Right cardiac atrium (tissue), 5 donors: Measurements from ENCODE around the gene SLC5A6. TPM values are rescaled to one million over a fixed set of nuclear protein-coding genes. Genes with fewer than 3 reads are reported as not detected.

ENCODE experiments used
- ATAC-seq, 2 donors: fragments of 200-7000 bp; cut with Tn5 transposase; one replicate each; pipeline versions ENCODE4 v1.8.0 to v1.9.1; 2020; ENCODE audit warnings: moderate library complexity in 2 of 2, mild to moderate bottlenecking in 1 of 2
- DNase-seq, 3 donors: peaks; one replicate each; pipeline ENCODE4 v3.0.0-alpha.2; 2020
- H3K27ac ChIP-seq: one replicate; pipeline ENCODE4 v1.5.1; 2013; ENCODE audit warnings: mild to moderate bottlenecking, low read length, control low read depth, moderate library complexity
- H3K27me3 ChIP-seq: one replicate; pipeline ENCODE4 v1.6.1; 2013; ENCODE audit not compliant: control insufficient read depth, insufficient read depth
- H3K4me1 ChIP-seq: one replicate; pipeline ENCODE4 v1.6.1; 2013; ENCODE audit warnings: low read length; ENCODE audit not compliant: control insufficient read depth, insufficient read depth
- H3K4me3 ChIP-seq: one replicate; pipeline ENCODE4 v1.5.1; 2013; ENCODE audit warnings: low read length, control low read depth
- H3K9me3 ChIP-seq: one replicate; pipeline ENCODE4 v1.6.1; 2013; ENCODE audit warnings: low read length; ENCODE audit not compliant: control insufficient read depth
- WGBS: extraction: QIAGEN DNeasy Blood & Tissue Kit; methylation state at CpG from one replicate; pipeline ENCODE4 v1.1.7; 2013; 5-methylcytosine and 5-hydroxymethylcytosine counted together
- intact Hi-C, 4 donors: fragments of 100-400 bp; cut with DNase I; formaldehyde crosslinking; loops; one replicate each; pipeline versions ENCODE4 v1.11.0 to v1.14.0; 2022 to 2023
- long read RNA-seq, 4 donors: library from polyadenylated mRNA; unstranded; transcript quantifications; one replicate each; pipeline ENCODE4 v2.0.0, GENCODE V29; 2020 to 2021
- polyA plus RNA-seq: library from polyadenylated mRNA; stranded (reverse); fragments of 200-250 nt; gene quantifications from one replicate; pipeline ENCODE4 v1.2.3, GENCODE V29; 2013
- total RNA-seq, 4 donors: library from RNA; stranded (reverse); fragmentation: NEBNext Ultra II Directional; extraction: Animal tissue kit (Norgen Biotek cat#: 25700); gene quantifications; one replicate each; pipeline ENCODE4 v1.2.1, GENCODE V29; 2021
- donor health status: healthy with polysubstance abuse.
- donor health status: DM: no; HTN: yes; CAD: no.
- donor health status: DM: no; HTN: no; CAD: no.
- donor health status: DM: no; HTN: yes; CAD: no; lungs with severe emphysema.
- donor health status: DM: yes; HTN: yes; CAD: no.

Gene SLC5A6
- 10 to 100 TPM in 3 of 4 donors, 1 to 10 TPM in 1; 8.1 to 14.1 (median 12.8) TPM for total RNA-seq
- 7.8 TPM for polyA plus RNA-seq
- long read RNA-seq, donor 1, transcript SLC5A6-201 (17 exons, 3,231 nt) = major isoform, 21 of 37 reads
- long read RNA-seq, donor 1, partial matches to known transcripts = 7 of 37 reads
- long read RNA-seq, donor 1, other reads (novel, unspliced or antisense) = 9 of 37 reads
- long read RNA-seq, donor 2, transcript SLC5A6-201 (17 exons, 3,231 nt) = major isoform, 11 of 20 reads
- long read RNA-seq, donor 2, partial matches to known transcripts = 1 of 20 reads
- long read RNA-seq, donor 2, other reads (novel, unspliced or antisense) = 8 of 20 reads
- long read RNA-seq, donor 3, transcript SLC5A6-201 (17 exons, 3,231 nt) = major isoform, 21 of 67 reads
- long read RNA-seq, donor 3, partial matches to known transcripts = 14 of 67 reads
- long read RNA-seq, donor 3, other reads (novel, unspliced or antisense) = 32 of 67 reads
- long read RNA-seq, donor 4, transcript SLC5A6-201 (17 exons, 3,231 nt) = major isoform, 7 of 10 reads
- long read RNA-seq, donor 4, partial matches to known transcripts = 0 of 10 reads
- long read RNA-seq, donor 4, other reads (novel, unspliced or antisense) = 3 of 10 reads

DNA sequence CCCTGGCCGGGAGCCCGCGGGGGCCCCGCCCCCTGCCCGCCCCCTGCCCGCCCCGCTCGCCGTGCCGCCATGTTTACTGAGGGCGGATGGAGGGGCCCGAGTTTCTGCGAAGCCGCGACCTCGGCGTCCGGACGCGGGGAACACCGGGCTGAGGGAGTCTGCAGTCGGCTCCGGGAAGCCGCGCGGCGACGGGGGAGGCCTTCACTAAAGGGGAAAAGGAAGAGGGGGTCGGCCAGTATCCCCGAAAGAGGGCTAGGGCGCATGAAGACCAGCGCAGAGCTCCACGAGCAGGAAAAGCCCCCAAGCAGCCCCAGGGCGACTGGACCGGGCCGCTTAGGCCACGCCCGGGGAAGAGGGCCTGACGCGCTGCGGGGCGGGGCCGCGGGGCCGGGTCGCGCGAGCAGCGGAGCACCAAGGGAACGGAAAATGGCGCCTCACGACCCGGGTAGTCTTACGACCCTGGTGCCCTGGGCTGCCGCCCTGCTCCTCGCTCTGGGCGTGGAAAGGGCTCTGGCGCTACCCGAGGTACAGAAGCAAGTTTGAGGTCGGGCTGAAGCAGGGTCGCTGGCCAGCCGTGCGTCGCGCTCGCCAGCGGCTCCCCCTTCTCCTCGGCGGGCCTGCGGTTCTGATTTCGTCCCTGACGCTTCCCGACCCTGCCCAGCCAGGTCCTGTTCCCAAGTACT, at the start of gene SLC5A6, which contains the start of gene ATRAID:
SLC5A6 (minus strand) TSS at position 326 of the 683 bp plus-strand sequence. CDS start 4,618 bp downstream, outside the sequence.
ATRAID (plus strand) TSS at position 99 of the 683 bp plus-strand sequence; CDS start at position 427, 328 bp downstream.
- WGBS = under 1% methylated on average over 73 of the region's 73 CpGs
- peak within 1 kb of the TSS; percentile 91 for H3K4me3 ChIP-seq
- peak; percentile 97 to 98 for ATAC-seq
- peaks cover 2% of the 10 kb centered on the region for H3K4me1 ChIP-seq
- peak; percentile 90 to 96 (median 95) for DNase-seq
- no peaks in the 10 kb centered on the region for H3K27me3 ChIP-seq
- peak within 1 kb of the TSS; percentile 96 for H3K27ac ChIP-seq
- H3K9me3 ChIP-seq = no peaks in the 10 kb centered on the region
- intact Hi-C loops = no loop called here

- WGBS = 54% methylated on average over 11 of the region's 11 CpGs
Measured at GRCh38 chr2:27261241-27261925, 49.3 kb upstream of the SLC5A6 start.

GRCh38 chr2:27258051-27258450, 46.0 kb upstream of the SLC5A6 start:
- Histone ChIP-seq H3K27me3 (no peaks in the 10 kb centered on the region), H3K4me3 (no peak overlapping the region), H3K27ac (no peak overlapping the region), H3K4me1 (no peaks in the 10 kb centered on the region), H3K9me3 (no peaks in the 10 kb centered on the region)
- DNase-seq (no peak), ATAC-seq (no peak)
- WGBS = 88% methylated on average over 8 of the region's 8 CpGs
- intact Hi-C loops = no loop called here

More at GRCh38 chr2:27261241-27261925, 49.3 kb upstream of the SLC5A6 start:
- no peak overlapping the region for H3K27ac ChIP-seq
- intact Hi-C loops = no loop called here
- H3K9me3 ChIP-seq = no peaks in the 10 kb centered on the region
- ATAC-seq (no peak), DNase-seq (no peak)
- H3K27me3 ChIP-seq = no peaks in the 10 kb centered on the region
- peak overlapping the region; percentile 50 for H3K4me3 ChIP-seq
- peaks cover 3% of the 10 kb centered on the region for H3K4me1 ChIP-seq

- 78% methylated on average over 7 of the region's 7 CpGs for WGBS
- DNase-seq (no peak), ATAC-seq (no peak)
- Histone ChIP-seq H3K4me1 (no peaks in the 10 kb centered on the region), H3K4me3 (no peak overlapping the region), H3K9me3 (no peaks in the 10 kb centered on the region), H3K27me3 (no peaks in the 10 kb centered on the region), H3K27ac (no peak overlapping the region)
- intact Hi-C loops = no loop called here
Measured at GRCh38 chr2:27256855-27257454, 44.9 kb upstream of the SLC5A6 start.

DNA sequence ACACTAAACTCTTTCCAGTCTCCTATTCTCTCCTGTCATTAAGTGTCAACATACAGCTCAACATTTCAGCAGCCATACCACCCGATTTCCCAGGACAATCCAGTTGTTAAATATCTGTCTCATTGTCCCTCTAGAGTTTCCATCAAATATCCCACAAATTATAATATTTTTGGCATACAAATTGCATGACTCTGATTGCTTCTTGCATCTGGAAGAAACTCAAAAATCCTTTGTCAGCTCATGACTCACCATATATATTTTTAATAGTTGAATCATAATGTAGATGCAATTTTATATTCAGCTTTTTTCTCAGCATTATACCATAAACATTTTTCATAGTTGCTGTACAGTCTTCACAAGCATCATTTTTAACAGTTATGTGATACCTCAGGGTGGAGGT, 43.6 kb upstream of the SLC5A6 start:
- intact Hi-C loops = no loop called here
- H3K4me1 ChIP-seq = no peaks in the 10 kb centered on the region
- H3K27ac ChIP-seq = no peak overlapping the region
- H3K27me3 ChIP-seq = no peaks in the 10 kb centered on the region
- ATAC-seq = no peak
- WGBS = 15% methylated on average over 1 of the region's 1 CpG
- H3K9me3 ChIP-seq = no peaks in the 10 kb centered on the region
- no peak for DNase-seq
- no peak overlapping the region for H3K4me3 ChIP-seq

DNA sequence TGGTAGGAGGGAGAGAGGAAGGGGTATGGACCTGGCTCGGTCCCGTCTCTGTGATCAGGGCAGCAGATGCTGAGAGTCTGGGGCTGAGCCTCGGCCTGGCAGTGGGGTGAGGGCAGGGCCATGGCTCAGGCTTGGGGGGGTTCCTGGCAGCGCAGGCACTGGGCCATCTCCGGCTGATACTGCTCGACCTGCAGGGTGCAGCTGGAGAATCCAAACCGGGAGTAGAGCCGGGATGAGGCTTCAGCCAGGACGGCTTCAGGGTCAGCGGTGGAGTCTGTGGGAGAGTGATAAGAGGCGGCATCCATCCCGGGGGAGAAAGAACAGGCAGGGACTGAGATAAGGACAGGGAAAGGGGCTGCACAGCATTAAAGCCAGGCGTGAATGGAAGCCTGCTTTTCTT, 43.1 kb upstream of the SLC5A6 start:
- Histone ChIP-seq H3K9me3 (no peaks in the 10 kb centered on the region), H3K27ac (no peak overlapping the region), H3K4me1 (no peaks in the 10 kb centered on the region), H3K27me3 (no peaks in the 10 kb centered on the region), H3K4me3 (no peak overlapping the region)
- DNase-seq (no peak), ATAC-seq (peak; percentile 25 to 30)
- intact Hi-C loops = no loop called here
- WGBS = 16% methylated on average over 13 of the region's 13 CpGs

DNA sequence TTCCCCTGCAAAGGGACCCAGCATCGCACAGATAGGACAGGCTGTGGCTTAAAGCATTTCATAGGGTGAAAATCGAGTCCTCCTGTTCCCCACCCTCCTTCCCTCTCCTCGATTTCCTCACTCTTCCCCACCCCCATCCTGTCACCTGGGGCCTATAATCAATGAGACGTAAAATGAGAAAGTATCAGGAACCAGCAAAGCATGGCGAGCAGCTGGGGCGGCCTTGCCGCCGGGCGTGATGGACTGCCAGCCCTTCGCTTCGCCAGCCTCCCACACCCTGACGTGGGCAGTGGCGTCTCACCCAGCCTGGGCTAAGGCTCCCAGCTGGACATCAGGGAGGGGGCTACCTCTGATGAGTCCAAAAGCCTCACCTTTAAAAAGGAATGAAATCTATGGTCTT, 39.7 kb upstream of the SLC5A6 start:
- 78% methylated on average over 13 of the region's 13 CpGs for WGBS
- H3K27ac ChIP-seq = no peak overlapping the region
- DNase-seq = no peak
- no peaks in the 10 kb centered on the region for H3K4me1 ChIP-seq
- H3K27me3 ChIP-seq = no peaks in the 10 kb centered on the region
- H3K4me3 ChIP-seq = no peak overlapping the region
- H3K9me3 ChIP-seq = no peaks in the 10 kb centered on the region
- ATAC-seq = no peak
- intact Hi-C loops = no loop called here

DNA sequence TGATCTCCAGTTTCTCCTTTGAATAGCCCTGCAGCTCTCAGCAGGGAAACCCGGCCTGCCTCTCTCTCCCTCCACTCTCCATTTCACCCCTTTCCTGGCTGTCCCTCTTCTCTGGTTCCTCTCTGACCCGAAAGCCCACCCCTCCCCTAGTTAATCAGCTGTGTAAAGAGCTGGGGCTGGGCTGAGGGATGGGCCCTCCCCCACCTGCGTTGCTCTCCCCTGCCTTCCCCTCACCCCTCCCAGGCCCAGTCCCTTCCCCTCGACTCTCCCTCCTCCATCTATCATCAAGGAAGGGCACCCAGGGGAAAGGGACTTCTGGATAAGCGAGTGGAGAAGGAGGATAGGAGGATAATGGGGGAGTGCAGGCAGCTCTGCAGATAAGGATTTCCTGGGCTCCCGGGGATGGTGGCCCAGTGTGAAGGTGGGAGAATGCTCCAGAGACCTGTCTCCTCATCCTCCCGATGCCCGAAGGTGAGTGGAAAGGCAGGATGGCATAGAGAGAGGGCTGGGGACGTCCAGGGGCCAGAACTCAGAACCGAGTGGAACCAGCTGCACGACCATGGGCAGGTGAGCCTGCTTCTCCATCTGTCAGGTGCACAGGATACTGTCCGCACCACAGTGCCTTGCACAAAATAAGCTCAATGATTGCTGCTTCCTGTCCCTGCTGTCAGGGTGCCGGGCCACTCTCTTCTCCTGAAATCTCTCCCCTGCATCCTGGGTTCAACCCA, 38.7 kb upstream of the SLC5A6 start:
- no peaks in the 10 kb centered on the region for H3K4me1 ChIP-seq
- intact Hi-C loops = no loop called here
- no peak overlapping the region for H3K27ac ChIP-seq
- no peak overlapping the region for H3K4me3 ChIP-seq
- peak in 1 of 3 donors; percentile 22 for DNase-seq
- 55% methylated on average over 13 of the region's 13 CpGs for WGBS
- no peaks in the 10 kb centered on the region for H3K9me3 ChIP-seq
- no peak for ATAC-seq
- H3K27me3 ChIP-seq = no peaks in the 10 kb centered on the region

DNA sequence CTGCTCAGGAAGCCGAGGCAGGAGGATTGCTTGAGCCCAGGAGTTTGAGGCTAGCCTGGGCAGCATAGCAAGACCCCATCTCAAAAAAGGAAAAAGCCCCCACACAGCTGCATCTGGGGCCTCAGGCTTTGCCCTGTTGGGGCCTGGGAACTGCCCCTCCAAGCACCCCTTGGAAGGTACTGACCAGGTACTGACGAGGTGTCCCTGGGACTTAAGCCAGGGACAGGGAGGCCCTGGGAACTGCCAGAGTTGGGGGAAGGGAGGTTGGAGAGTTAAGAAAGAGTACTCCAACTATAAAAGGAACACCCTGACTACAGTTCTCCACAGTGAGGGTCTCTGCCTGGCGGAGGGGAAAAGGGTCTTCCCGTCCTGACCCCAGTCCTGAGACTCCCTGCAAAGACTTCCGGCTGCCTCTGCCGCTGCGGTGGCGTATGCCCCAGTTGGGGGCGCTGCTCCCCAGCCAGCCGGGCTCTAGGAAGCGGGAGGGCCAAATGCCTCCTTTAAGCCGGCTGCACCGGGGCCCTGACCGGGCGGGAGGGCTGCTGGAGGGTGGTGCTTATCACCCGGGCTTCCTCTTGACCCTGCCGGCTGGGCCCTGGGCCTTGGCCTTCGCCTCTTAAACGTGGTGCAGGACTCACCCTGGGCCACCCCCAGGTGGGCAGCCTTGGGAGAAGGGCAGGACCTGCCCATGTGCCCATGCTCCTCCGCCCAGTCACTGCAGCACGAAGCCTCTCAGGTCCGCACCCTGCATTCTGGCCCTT, 38.0 kb upstream of the SLC5A6 start:
- peak; percentile 73 to 85 for ATAC-seq
- 22% methylated on average over 22 of the region's 22 CpGs for WGBS
- peak; percentile 57 to 86 (median 83) for DNase-seq
- Histone ChIP-seq H3K9me3 (no peaks in the 10 kb centered on the region), H3K27ac (no peak overlapping the region), H3K4me1 (no peaks in the 10 kb centered on the region), H3K4me3 (no peak overlapping the region), H3K27me3 (no peaks in the 10 kb centered on the region)
- intact Hi-C loops = loop anchor here in 1 of 4 donors (5.0 kb wide), 1 partner anchor 32 kb away; the partner anchor contains the start of gene TRIM54
